ENCODE results near the gene ZSWIM2. TPM values are rescaled to one million over a fixed set of nuclear protein-coding genes. Genes with fewer than 3 reads are reported as not detected.

Gene ZSWIM2, protein sequence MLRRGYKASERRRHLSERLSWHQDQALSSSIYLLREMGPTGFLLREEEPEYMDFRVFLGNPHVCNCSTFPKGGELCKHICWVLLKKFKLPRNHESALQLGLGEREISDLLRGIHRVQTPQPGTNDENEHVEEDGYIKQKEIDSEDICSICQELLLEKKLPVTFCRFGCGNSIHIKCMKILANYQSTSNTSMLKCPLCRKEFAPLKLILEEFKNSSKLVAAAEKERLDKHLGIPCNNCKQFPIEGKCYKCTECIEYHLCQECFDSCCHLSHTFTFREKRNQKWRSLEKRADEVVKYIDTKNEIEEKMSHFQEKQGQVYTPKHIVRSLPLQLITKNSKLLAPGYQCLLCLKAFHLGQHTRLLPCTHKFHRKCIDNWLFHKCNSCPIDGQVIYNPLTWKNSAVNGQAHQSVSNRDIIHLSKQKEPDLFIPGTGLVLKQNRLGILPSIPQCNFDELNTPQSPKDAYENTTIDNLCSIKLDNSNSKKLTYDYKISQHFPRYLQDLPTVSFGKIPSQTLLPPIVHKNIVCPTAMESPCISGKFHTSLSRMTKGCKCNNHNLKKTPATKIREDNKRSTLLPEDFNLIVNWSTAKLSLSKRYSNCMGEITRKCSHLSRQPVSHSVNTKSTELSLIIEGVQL
- 0.05 and 0.06 TPM in 2 replicates for polyA plus RNA-seq (2012; rRNA removed)
- 0.05 and 0.17 TPM in 2 replicates for polyA plus RNA-seq (2012; cell fraction: cytosol; rRNA removed)
- 0.14 and 0.17 TPM in 2 replicates for polyA plus RNA-seq (2012; cell fraction: nucleus; rRNA removed)

DNA sequence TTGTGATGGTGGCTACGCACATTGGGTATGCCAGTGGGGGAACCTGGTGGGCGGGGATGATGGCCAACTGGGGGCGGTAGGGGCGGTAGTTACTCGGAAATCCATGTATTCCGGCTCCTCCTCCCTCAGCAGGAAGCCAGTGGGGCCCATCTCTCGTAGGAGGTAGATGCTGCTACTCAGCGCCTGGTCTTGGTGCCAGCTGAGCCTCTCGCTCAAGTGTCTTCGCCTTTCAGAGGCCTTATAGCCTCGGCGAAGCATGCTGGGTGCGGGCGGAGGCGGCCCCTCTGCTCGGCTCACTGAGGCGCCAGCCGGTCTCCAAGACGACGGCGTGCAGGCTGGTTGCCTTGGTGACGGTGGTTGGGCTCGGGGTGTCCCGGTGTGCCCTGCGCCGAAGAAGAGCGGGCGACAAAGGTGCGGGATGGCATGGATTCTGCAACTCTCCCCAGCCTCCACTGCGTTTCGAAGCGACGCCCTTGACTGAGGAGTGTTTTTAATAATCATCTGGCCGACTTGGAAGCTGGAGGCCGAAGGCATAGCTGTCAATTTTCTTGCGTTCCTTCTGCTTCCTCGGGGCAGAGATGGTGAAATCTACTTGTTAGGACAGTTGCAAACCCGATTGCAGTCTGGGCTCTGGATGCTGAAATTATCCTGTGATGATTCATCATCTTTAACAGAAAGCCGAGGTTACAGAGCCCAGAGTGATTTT, at the start of gene ZSWIM2:
Gene ZSWIM2, minus strand, starts transcription at position 298 of the 706 bp plus-strand sequence. Its CDS starts 40 bp downstream, at position 258.
- Histone ChIP-seq H3K9ac (peak within 1 kb of the TSS; percentile 57), H3K4me3 (ENCODE audit: low read depth in 2 of 2, low read length in 1 of 2) (peak within 1 kb of the TSS; percentile 54 to 66), H3K79me2 (ENCODE audit: insufficient read depth) (no peaks in the 10 kb centered on the region), H3K27ac (ENCODE audit: low read depth in 2 of 2, low read length in 1 of 2) (peak within 1 kb of the TSS; percentile 79 to 87), H3F3A (replicated peaks; ENCODE audit: insufficient read depth) (peaks cover 22% of the 10 kb centered on the region), H3K4me1 (ENCODE audit: control insufficient read depth in 1 of 2, insufficient read depth in 2 of 2, low read depth in 1 of 2, low read length in 1 of 2) (peaks cover 0 to 9% of the 10 kb centered on the region in 2 experiments; a peak in 2 of 4 replicates), H3K9me3 (no peaks in the 10 kb centered on the region), H3K9me2 (no peaks in the 10 kb centered on the region), H3K4me2 (peak within 1 kb of the TSS; percentile 83), H4K20me1 (ENCODE audit: insufficient read depth) (no peaks in the 10 kb centered on the region), H2AFZ (ENCODE audit: low read depth) (peak within 1 kb of the TSS; percentile 98), H3K27me3 (ENCODE audit: insufficient read depth) (no peaks in the 10 kb centered on the region), H3K36me3 (replicated peaks in 1 of 2; ENCODE audit: control insufficient read depth in 1 of 2, insufficient read depth in 2 of 2, low read length in 1 of 2) (no peaks in the 10 kb centered on the region)
- peak; percentile 78 for DNase-seq
- POLR2A ChIA-PET: no interaction called here
- WGBS (ENCODE audit: low lambda C conversion rate): 6% methylated on average over 23 of the region's 39 CpGs
- CTCF ChIA-PET: interaction anchor here (4.7 kb wide), 1 partner anchor 14 kb away, joined by 29 read pairs; no protein-coding TSS in a partner anchor
- no peak for TF ChIP-seq EZH2phosphoT487 (IDR thresholded peaks at IDR 0.05; ENCODE audit: borderline replicate concordance, low read depth)
- no peak for TF ChIP-seq CHD2 (IDR thresholded peaks at IDR 0.05; ENCODE audit: low read length, partially characterized antibody)
- no peak for TF ChIP-seq GATA2 (CRISPR knock-in tag; IDR thresholded peaks at IDR 0.05)
- TF ChIP-seq MEF2A (IDR thresholded peaks at IDR 0.05; ENCODE audit: borderline replicate concordance, low read depth): no peak
- TF ChIP-seq JUND (IDR thresholded peaks at IDR 0.05): no peak
- TF ChIP-seq RAD21 (IDR thresholded peaks at IDR 0.05; ENCODE audit: low read length): no peak
- TF ChIP-seq NFIC (IDR thresholded peaks at IDR 0.05; ENCODE audit: borderline replicate concordance): 0 out of 2 replicates have a peak, but pooled peaks have one; percentile 8
- no peak for TF ChIP-seq RCOR1 (IDR thresholded peaks at IDR 0.05; ENCODE audit: low read length)
- TF ChIP-seq SMC3 (IDR thresholded peaks at IDR 0.05; ENCODE audit: low read depth, low read length): no peak
- no peak for TF ChIP-seq TCF12 (IDR thresholded peaks at IDR 0.05)
- TF ChIP-seq, protein P1, sequence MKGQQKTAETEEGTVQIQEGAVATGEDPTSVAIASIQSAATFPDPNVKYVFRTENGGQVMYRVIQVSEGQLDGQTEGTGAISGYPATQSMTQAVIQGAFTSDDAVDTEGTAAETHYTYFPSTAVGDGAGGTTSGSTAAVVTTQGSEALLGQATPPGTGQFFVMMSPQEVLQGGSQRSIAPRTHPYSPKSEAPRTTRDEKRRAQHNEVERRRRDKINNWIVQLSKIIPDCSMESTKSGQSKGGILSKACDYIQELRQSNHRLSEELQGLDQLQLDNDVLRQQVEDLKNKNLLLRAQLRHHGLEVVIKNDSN (IDR thresholded peaks at IDR 0.05; ENCODE audit: borderline replicate concordance, low read depth): no peak
- TF ChIP-seq RFX5 (IDR thresholded peaks at IDR 0.05; ENCODE audit: low read length): 0 out of 2 replicates have a peak, but pooled peaks have one; percentile 39
- peak; percentile 48 for TF ChIP-seq GABPA (IDR thresholded peaks at IDR 0.05; ENCODE audit: low read depth)
- no peak for TF ChIP-seq FOXM1 (IDR thresholded peaks at IDR 0.05; ENCODE audit: low read depth)
- TF ChIP-seq, protein P2, sequence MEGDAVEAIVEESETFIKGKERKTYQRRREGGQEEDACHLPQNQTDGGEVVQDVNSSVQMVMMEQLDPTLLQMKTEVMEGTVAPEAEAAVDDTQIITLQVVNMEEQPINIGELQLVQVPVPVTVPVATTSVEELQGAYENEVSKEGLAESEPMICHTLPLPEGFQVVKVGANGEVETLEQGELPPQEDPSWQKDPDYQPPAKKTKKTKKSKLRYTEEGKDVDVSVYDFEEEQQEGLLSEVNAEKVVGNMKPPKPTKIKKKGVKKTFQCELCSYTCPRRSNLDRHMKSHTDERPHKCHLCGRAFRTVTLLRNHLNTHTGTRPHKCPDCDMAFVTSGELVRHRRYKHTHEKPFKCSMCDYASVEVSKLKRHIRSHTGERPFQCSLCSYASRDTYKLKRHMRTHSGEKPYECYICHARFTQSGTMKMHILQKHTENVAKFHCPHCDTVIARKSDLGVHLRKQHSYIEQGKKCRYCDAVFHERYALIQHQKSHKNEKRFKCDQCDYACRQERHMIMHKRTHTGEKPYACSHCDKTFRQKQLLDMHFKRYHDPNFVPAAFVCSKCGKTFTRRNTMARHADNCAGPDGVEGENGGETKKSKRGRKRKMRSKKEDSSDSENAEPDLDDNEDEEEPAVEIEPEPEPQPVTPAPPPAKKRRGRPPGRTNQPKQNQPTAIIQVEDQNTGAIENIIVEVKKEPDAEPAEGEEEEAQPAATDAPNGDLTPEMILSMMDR (IDR thresholded peaks at IDR 0.05): no peak
- TF ChIP-seq ELF1 (IDR thresholded peaks at IDR 0.05): no peak
- TF ChIP-seq, protein P3, sequence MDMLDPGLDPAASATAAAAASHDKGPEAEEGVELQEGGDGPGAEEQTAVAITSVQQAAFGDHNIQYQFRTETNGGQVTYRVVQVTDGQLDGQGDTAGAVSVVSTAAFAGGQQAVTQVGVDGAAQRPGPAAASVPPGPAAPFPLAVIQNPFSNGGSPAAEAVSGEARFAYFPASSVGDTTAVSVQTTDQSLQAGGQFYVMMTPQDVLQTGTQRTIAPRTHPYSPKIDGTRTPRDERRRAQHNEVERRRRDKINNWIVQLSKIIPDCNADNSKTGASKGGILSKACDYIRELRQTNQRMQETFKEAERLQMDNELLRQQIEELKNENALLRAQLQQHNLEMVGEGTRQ (IDR thresholded peaks at IDR 0.05; ENCODE audit: borderline replicate concordance, low read depth, low read length): no peak
- TF ChIP-seq YY1 (IDR thresholded peaks at IDR 0.05; ENCODE audit: low read depth): no peak
- TF ChIP-seq SIN3A (IDR thresholded peaks at IDR 0.05; ENCODE audit: borderline replicate concordance, low read depth, low read length): peak; percentile 36; the same call in 1 of the 2 replicates
- TF ChIP-seq, protein P4, sequence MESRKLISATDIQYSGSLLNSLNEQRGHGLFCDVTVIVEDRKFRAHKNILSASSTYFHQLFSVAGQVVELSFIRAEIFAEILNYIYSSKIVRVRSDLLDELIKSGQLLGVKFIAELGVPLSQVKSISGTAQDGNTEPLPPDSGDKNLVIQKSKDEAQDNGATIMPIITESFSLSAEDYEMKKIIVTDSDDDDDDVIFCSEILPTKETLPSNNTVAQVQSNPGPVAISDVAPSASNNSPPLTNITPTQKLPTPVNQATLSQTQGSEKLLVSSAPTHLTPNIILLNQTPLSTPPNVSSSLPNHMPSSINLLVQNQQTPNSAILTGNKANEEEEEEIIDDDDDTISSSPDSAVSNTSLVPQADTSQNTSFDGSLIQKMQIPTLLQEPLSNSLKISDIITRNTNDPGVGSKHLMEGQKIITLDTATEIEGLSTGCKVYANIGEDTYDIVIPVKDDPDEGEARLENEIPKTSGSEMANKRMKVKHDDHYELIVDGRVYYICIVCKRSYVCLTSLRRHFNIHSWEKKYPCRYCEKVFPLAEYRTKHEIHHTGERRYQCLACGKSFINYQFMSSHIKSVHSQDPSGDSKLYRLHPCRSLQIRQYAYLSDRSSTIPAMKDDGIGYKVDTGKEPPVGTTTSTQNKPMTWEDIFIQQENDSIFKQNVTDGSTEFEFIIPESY (IDR thresholded peaks at IDR 0.05; ENCODE audit: borderline replicate concordance, low read depth): no peak
- TF ChIP-seq TAF1 (IDR thresholded peaks at IDR 0.05; ENCODE audit: borderline replicate concordance, low read depth, low read length): peak; percentile 48
- no peak for TF ChIP-seq FOXJ3 (CRISPR knock-in tag; IDR thresholded peaks at IDR 0.05)
- TF ChIP-seq NRF1 (IDR thresholded peaks at IDR 0.05; ENCODE audit: low read depth, low read length): no peak
- TF ChIP-seq POLR2AphosphoS5 (IDR thresholded peaks at IDR 0.05; ENCODE audit: low read depth, low read length): peak; percentile 79
- TF ChIP-seq EP300 (IDR thresholded peaks at IDR 0.05; ENCODE audit: borderline replicate concordance in 1 of 2, low read depth in 1 of 2, low read length in 1 of 2): peak in 1 of 2 experiments; percentile 40; a peak in 1 of 4 replicates
- TF ChIP-seq, protein P5, sequence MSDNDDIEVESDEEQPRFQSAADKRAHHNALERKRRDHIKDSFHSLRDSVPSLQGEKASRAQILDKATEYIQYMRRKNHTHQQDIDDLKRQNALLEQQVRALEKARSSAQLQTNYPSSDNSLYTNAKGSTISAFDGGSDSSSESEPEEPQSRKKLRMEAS (IDR thresholded peaks at IDR 0.05; ENCODE audit: low read depth): peak; percentile 89

Data from SK-N-SH (cell line).